ENCODE data around the gene CERCAM.

Gene CERCAM

GRCh38 chr9:128419061-128419925 is 1.4 kb upstream of the CERCAM start (continued):
- TF ChIP-seq ZBTB11 (tag by site-specific recombination; conservative IDR thresholded peaks at IDR 0.05; ENCODE audit: low read depth) (no peak), ZNF600 (tag by site-specific recombination; IDR thresholded peaks at IDR 0.05) (0 out of 2 replicates have a peak, but pooled peaks have one; percentile 11), YY1 (tag by site-specific recombination; IDR thresholded peaks at IDR 0.05) (no peak), PRDM1 (tag by site-specific recombination; IDR thresholded peaks at IDR 0.05) (no peak), ZIC2 (tag by site-specific recombination; IDR thresholded peaks at IDR 0.05) (peak; percentile 31), ZFP69B (tag by site-specific recombination; IDR thresholded peaks at IDR 0.05) (no peak), MZF1 (tag by site-specific recombination; IDR thresholded peaks at IDR 0.05; ENCODE audit: borderline replicate concordance) (no peak), ZNF155 (tag by site-specific recombination; IDR thresholded peaks at IDR 0.05) (no peak), ZNF311 (tag by site-specific recombination; IDR thresholded peaks at IDR 0.05; ENCODE audit: borderline replicate concordance) (no peak), ZNF76 (tag by site-specific recombination; IDR thresholded peaks at IDR 0.05; ENCODE audit: borderline replicate concordance, low read depth) (peak; percentile 66; the same call in 1 of the 2 replicates), ZNF280D (tag by site-specific recombination; IDR thresholded peaks at IDR 0.05) (no peak), ZNF670 (tag by site-specific recombination; IDR thresholded peaks at IDR 0.05; ENCODE audit: low read depth) (no peak), ZNF26 (tag by site-specific recombination; IDR thresholded peaks at IDR 0.05) (no peak), ZNF677 (tag by site-specific recombination; IDR thresholded peaks at IDR 0.05) (no peak), ZXDB (tag by site-specific recombination; IDR thresholded peaks at IDR 0.05) (peak; percentile 100), ZBTB7A (tag by site-specific recombination; IDR thresholded peaks at IDR 0.05; ENCODE audit: low read depth) (no peak), KLF1 (tag by site-specific recombination; IDR thresholded peaks at IDR 0.05) (peak; percentile 38), HOXD13 (CRISPR knock-in tag; IDR thresholded peaks at IDR 0.05; ENCODE audit: borderline replicate concordance) (no peak), ZNF404 (tag by site-specific recombination; IDR thresholded peaks at IDR 0.05) (no peak), ZNF133 (tag by site-specific recombination; IDR thresholded peaks at IDR 0.05) (no peak), ZNF549 (tag by site-specific recombination; IDR thresholded peaks at IDR 0.05) (no peak), TCF7L2 (IDR thresholded peaks at IDR 0.05; ENCODE audit: borderline replicate concordance, low read depth, low read length) (no peak)
- TF ChIP-seq, protein P1, sequence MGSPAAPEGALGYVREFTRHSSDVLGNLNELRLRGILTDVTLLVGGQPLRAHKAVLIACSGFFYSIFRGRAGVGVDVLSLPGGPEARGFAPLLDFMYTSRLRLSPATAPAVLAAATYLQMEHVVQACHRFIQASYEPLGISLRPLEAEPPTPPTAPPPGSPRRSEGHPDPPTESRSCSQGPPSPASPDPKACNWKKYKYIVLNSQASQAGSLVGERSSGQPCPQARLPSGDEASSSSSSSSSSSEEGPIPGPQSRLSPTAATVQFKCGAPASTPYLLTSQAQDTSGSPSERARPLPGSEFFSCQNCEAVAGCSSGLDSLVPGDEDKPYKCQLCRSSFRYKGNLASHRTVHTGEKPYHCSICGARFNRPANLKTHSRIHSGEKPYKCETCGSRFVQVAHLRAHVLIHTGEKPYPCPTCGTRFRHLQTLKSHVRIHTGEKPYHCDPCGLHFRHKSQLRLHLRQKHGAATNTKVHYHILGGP (tag by site-specific recombination; IDR thresholded peaks at IDR 0.05) = 0 out of 2 replicates have a peak, but pooled peaks have one; percentile 18
- TF ChIP-seq, protein P2, sequence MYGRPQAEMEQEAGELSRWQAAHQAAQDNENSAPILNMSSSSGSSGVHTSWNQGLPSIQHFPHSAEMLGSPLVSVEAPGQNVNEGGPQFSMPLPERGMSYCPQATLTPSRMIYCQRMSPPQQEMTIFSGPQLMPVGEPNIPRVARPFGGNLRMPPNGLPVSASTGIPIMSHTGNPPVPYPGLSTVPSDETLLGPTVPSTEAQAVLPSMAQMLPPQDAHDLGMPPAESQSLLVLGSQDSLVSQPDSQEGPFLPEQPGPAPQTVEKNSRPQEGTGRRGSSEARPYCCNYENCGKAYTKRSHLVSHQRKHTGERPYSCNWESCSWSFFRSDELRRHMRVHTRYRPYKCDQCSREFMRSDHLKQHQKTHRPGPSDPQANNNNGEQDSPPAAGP (tag by site-specific recombination; IDR thresholded peaks at IDR 0.05) = no peak
- TF ChIP-seq, protein P3, sequence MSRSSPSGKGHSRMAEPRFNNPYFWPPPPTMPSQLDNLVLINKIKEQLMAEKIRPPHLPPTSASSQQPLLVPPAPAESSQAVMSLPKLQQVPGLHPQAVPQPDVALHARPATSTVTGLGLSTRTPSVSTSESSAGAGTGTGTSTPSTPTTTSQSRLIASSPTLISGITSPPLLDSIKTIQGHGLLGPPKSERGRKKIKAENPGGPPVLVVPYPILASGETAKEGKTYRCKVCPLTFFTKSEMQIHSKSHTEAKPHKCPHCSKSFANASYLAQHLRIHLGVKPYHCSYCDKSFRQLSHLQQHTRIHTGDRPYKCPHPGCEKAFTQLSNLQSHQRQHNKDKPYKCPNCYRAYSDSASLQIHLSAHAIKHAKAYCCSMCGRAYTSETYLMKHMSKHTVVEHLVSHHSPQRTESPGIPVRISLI (tag by site-specific recombination; IDR thresholded peaks at IDR 0.05) = no peak
- TF ChIP-seq, protein P4, sequence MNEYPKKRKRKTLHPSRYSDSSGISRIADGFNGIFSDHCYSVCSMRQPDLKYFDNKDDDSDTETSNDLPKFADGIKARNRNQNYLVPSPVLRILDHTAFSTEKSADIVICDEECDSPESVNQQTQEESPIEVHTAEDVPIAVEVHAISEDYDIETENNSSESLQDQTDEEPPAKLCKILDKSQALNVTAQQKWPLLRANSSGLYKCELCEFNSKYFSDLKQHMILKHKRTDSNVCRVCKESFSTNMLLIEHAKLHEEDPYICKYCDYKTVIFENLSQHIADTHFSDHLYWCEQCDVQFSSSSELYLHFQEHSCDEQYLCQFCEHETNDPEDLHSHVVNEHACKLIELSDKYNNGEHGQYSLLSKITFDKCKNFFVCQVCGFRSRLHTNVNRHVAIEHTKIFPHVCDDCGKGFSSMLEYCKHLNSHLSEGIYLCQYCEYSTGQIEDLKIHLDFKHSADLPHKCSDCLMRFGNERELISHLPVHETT (tag by site-specific recombination; IDR thresholded peaks at IDR 0.05) = no peak

All from HEK293 (cell line).